ENCODE data around the gene HP1BP3.

The HP1BP3 gene

DNA sequence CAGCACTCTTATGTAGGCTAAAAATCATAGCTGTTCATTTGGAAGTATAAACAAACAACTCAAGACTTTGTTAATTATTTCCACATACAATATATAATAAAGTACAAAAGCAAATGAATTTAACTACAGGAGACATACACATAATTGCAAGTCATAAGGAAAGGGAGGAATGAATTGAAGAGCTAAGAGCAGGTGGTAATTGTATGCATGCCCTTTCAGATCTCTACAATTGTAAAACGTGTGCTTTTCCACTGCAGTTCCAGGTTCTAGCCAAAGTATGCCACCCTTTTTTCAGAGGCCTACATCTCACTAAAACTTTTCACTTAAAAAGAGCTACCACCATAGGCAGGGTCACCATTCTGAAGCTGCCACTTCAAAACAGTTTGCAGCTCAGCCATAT is 42.8 kb upstream of the HP1BP3 start:
- no peak for DNase-seq (ENCODE audit: extremely low spot score)
- TF ChIP-seq LEF1 (IDR thresholded peaks at IDR 0.05; ENCODE audit: borderline replicate concordance) = no peak
- no peak for TF ChIP-seq NFRKB (IDR thresholded peaks at IDR 0.05)
- TF ChIP-seq SUZ12 (IDR thresholded peaks at IDR 0.05) = no peak
- TF ChIP-seq, protein P1, sequence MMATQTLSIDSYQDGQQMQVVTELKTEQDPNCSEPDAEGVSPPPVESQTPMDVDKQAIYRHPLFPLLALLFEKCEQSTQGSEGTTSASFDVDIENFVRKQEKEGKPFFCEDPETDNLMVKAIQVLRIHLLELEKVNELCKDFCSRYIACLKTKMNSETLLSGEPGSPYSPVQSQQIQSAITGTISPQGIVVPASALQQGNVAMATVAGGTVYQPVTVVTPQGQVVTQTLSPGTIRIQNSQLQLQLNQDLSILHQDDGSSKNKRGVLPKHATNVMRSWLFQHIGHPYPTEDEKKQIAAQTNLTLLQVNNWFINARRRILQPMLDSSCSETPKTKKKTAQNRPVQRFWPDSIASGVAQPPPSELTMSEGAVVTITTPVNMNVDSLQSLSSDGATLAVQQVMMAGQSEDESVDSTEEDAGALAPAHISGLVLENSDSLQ (IDR thresholded peaks at IDR 0.05) = no peak
- no peak for TF ChIP-seq FOXM1 (IDR thresholded peaks at IDR 0.05; ENCODE audit: borderline replicate concordance)
- TF ChIP-seq CTBP1 (IDR thresholded peaks at IDR 0.05; ENCODE audit: borderline replicate concordance) = no peak
- no peak for TF ChIP-seq SP1 (IDR thresholded peaks at IDR 0.05)
- no peak for TF ChIP-seq ELF4 (IDR thresholded peaks at IDR 0.05)
- no peak for TF ChIP-seq BHLHE40 (IDR thresholded peaks at IDR 0.05; ENCODE audit: borderline replicate concordance)
- TF ChIP-seq TARDBP (IDR thresholded peaks at IDR 0.05) = no peak
- ChIA-PET CTCF (no interaction called here), POLR2A (interaction anchor here (1.4 kb wide), 1 partner anchor 43 kb away, joined by 7 read pairs; the partner anchor contains the start of gene HP1BP3)

DNA sequence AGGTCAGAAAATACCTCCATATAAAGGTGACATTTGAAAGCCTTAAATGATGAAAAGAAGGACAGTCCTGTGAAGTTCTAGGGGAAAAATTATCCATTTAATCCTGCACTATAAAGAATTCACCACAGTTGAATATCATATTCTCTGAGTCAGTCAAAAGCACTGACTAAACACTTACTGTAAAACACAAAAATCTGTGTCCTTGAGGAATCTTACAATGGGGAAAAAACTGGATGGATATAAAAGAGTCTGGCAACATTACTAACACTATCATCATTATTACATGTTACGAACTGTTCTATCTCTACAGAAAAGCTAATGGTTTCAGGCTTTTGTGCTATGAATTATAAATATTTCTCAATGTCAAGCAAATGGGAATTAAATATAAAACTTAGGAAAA is 42.4 kb upstream of the HP1BP3 start:
- ChIA-PET POLR2A (interaction anchor here (1.4 kb wide), 1 partner anchor 43 kb away, joined by 7 read pairs; the partner anchor contains the start of gene HP1BP3), CTCF (interaction anchor here (0.6 kb wide), 1 partner anchor 193 kb away, joined by 4 read pairs; no protein-coding TSS in a partner anchor)
- DNase-seq (ENCODE audit: extremely low spot score) = no peak
- TF ChIP-seq ELF4 (IDR thresholded peaks at IDR 0.05) = no peak
- TF ChIP-seq TARDBP (IDR thresholded peaks at IDR 0.05) = no peak
- TF ChIP-seq SP1 (IDR thresholded peaks at IDR 0.05) = no peak
- no peak for TF ChIP-seq NFRKB (IDR thresholded peaks at IDR 0.05)
- TF ChIP-seq ARNT (IDR thresholded peaks at IDR 0.05) = no peak
- no peak for TF ChIP-seq FOXK2 (IDR thresholded peaks at IDR 0.05)
- TF ChIP-seq, protein P1 (IDR thresholded peaks at IDR 0.05) = no peak
- TF ChIP-seq LEF1 (IDR thresholded peaks at IDR 0.05; ENCODE audit: borderline replicate concordance) = no peak
- TF ChIP-seq FOXM1 (IDR thresholded peaks at IDR 0.05; ENCODE audit: borderline replicate concordance) = no peak
- TF ChIP-seq CTBP1 (IDR thresholded peaks at IDR 0.05; ENCODE audit: borderline replicate concordance) = no peak
- no peak for TF ChIP-seq HDGF (IDR thresholded peaks at IDR 0.05; ENCODE audit: borderline replicate concordance)
- TF ChIP-seq FOXA1 (IDR thresholded peaks at IDR 0.05) = no peak
- no peak for TF ChIP-seq ZNF384 (IDR thresholded peaks at IDR 0.05)

DNA sequence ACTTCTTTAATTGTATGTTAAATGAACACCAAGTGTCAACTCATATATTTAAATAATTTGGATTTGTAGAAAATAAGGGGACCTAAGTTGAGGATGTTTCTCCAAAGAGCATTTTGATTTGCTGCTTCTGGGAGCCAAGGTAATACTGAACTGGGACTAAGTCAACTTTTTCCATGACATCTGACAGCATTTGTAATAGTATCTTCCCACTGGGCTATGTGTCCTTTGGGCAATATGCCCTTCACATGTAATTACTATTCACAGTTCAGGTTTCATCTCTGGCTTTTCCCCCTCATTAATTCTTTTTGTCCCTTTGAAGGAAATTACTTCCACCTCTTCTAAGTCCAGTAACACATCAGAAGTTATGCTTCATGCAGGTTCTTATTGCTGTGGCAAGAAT is 36.7 kb upstream of the HP1BP3 start:
- ChIA-PET CTCF (no interaction called here), POLR2A (no interaction called here)
- no peak for DNase-seq (ENCODE audit: extremely low spot score)
- TF ChIP-seq TARDBP (IDR thresholded peaks at IDR 0.05) (no peak), FOXA1 (IDR thresholded peaks at IDR 0.05) (no peak), FOXM1 (IDR thresholded peaks at IDR 0.05; ENCODE audit: borderline replicate concordance) (no peak), SP1 (IDR thresholded peaks at IDR 0.05) (no peak)

DNA sequence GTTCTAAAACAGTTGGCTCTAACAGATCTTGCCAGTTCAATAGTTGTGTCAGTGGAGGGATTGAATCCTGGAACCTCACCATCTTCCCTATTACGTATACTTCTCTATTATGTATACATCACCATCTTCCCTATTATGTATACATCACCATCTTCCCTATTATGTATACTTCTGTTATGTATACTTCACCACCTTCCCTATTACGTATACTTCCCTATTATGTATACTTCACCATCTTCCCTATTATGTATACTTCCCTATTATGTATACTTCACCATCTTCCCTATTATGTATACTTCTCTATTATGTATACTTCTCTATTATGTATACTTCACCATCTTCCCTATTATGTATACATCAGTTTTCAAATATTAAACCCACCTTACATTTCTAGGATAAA is 34.4 kb upstream of the HP1BP3 start:
- ChIA-PET POLR2A (no interaction called here), CTCF (no interaction called here)
- TF ChIP-seq ZNF384 (IDR thresholded peaks at IDR 0.05) (no peak), ARNT (IDR thresholded peaks at IDR 0.05) (no peak), L3MBTL2 (conservative IDR thresholded peaks at IDR 0.05) (no peak), ELF4 (IDR thresholded peaks at IDR 0.05) (no peak), HDGF (IDR thresholded peaks at IDR 0.05; ENCODE audit: borderline replicate concordance) (no peak), FOXM1 (IDR thresholded peaks at IDR 0.05; ENCODE audit: borderline replicate concordance) (no peak), BHLHE40 (IDR thresholded peaks at IDR 0.05; ENCODE audit: borderline replicate concordance) (no peak), FOXA1 (IDR thresholded peaks at IDR 0.05) (no peak), SP1 (IDR thresholded peaks at IDR 0.05) (no peak), CTBP1 (IDR thresholded peaks at IDR 0.05; ENCODE audit: borderline replicate concordance) (no peak), LEF1 (IDR thresholded peaks at IDR 0.05; ENCODE audit: borderline replicate concordance) (no peak), SUZ12 (IDR thresholded peaks at IDR 0.05) (no peak), TARDBP (IDR thresholded peaks at IDR 0.05) (no peak), FOXK2 (IDR thresholded peaks at IDR 0.05) (no peak), NFRKB (IDR thresholded peaks at IDR 0.05) (no peak)
- TF ChIP-seq, protein P1 (IDR thresholded peaks at IDR 0.05) = no peak
- DNase-seq (ENCODE audit: extremely low spot score) = no peak

DNA sequence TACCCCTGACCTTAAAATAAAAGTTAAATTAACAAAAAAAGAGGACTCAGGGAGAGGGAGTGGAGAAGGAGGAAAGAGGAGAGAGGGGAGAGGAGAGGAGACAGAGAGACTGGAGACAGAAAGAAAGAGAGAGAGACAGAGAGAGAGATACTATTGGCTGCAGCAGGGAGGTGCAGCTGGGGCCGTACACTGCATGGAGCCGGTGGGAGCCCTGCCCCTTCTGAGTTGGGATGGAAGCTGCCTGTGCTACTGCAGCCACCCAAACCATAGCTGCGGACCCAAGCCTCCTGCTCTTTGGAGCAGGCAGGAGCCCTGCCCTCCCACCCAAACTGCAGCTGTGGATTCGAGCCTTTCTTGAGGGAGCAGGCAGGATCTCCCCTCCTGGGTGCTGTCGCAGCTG is 32.7 kb upstream of the HP1BP3 start:
- POLR2A ChIA-PET = interaction anchor here (0.8 to 1.3 kb wide), 2 partner anchors 17 to 33 kb away, joined by 3 read pairs; partner anchors contain the start of gene HP1BP3
- TF ChIP-seq CTBP1 (IDR thresholded peaks at IDR 0.05; ENCODE audit: borderline replicate concordance) (no peak), NFRKB (IDR thresholded peaks at IDR 0.05) (no peak), SP1 (IDR thresholded peaks at IDR 0.05) (no peak), FOXK2 (IDR thresholded peaks at IDR 0.05) (no peak), TARDBP (IDR thresholded peaks at IDR 0.05) (no peak), FOXM1 (IDR thresholded peaks at IDR 0.05; ENCODE audit: borderline replicate concordance) (no peak), ARNT (IDR thresholded peaks at IDR 0.05) (no peak)
- CTCF ChIA-PET = no interaction called here
- DNase-seq (ENCODE audit: extremely low spot score) = no peak

DNA sequence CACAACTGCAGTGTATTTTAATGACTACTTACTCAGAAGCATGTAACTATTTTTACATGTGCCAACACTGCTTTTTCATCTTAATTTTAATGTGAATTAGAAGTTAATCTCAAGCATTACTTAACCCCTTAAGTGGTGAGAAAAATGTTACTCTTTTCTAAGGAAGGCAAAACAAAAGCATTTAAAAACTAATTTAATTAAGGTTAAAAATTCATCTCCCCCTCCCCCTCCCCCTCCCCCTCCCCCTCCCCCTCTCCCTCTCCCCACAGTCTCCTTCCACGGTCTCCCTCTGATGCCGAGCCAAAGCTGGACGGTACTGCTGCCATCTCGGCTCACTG is 27.4 kb upstream of the HP1BP3 start:
- ChIA-PET POLR2A (no interaction called here), CTCF (no interaction called here)
- TF ChIP-seq SUZ12 (IDR thresholded peaks at IDR 0.05) (no peak), BHLHE40 (IDR thresholded peaks at IDR 0.05; ENCODE audit: borderline replicate concordance) (no peak), ELF4 (IDR thresholded peaks at IDR 0.05) (no peak)
- no peak for DNase-seq (ENCODE audit: extremely low spot score)

DNA sequence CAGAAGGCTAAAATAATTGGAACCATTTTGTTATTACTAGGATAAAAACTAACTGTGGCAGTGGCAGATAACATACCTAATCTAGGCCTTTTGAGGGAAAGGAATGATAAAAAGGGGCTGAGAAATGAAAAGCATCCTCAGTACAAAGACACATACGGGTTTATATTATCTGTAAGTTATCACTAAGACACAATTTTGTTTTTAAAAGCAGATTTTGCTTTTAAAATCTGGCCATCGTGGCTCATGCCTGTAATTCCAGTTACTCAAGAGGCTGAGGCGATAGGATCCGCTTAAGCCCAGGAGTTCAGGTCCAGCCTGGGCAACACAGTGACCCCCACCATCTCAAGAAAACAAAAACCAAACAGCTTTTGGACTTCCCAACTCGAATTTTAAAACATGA is 24.8 kb upstream of the HP1BP3 start:
- POLR2A ChIA-PET = interaction anchor here (1.0 kb wide), 1 partner anchor 26 kb away, joined by 4 read pairs; no protein-coding TSS in a partner anchor
- TF ChIP-seq FOXM1 (IDR thresholded peaks at IDR 0.05; ENCODE audit: borderline replicate concordance) (no peak), HDGF (IDR thresholded peaks at IDR 0.05; ENCODE audit: borderline replicate concordance) (no peak), TARDBP (IDR thresholded peaks at IDR 0.05) (no peak), LEF1 (IDR thresholded peaks at IDR 0.05; ENCODE audit: borderline replicate concordance) (no peak), ELF4 (IDR thresholded peaks at IDR 0.05) (no peak), BHLHE40 (IDR thresholded peaks at IDR 0.05; ENCODE audit: borderline replicate concordance) (no peak), SP1 (IDR thresholded peaks at IDR 0.05) (no peak)
- TF ChIP-seq, protein P1 (IDR thresholded peaks at IDR 0.05) = no peak
- DNase-seq (ENCODE audit: extremely low spot score) = no peak
- CTCF ChIA-PET = interaction anchor here (0.6 kb wide), 1 partner anchor 19 kb away, joined by 3 read pairs; no protein-coding TSS in a partner anchor
